B cell (primary cell): ENCODE measurements around the gene CIB1. TPM values are rescaled to one million over a fixed set of nuclear protein-coding genes. Genes with fewer than 3 reads are reported as not detected.
A peak's percentile ranks its signal among the peaks of the same experiment; 100 is the strongest.

ENCODE experiments used
- ATAC-seq: fragments of 200-7000 bp; cut with Tn5 transposase; one replicate; pipeline ENCODE4 v1.10.0; 2021; ENCODE audit warnings: low read depth, mild to moderate bottlenecking, moderate number of reproducible peaks, moderate library complexity
- CTCF ChIA-PET: fragments of 350-600 bp; sonication (Branson Sonifier 250); formaldehyde crosslinking; loops from one replicate; lab custom pipeline; 2021; ENCODE audit warnings: antibody characterized with exemption, inconsistent platforms; lab: Charles Lee
- POLR2A ChIA-PET: fragments of 350-600 bp; sonication (Branson Sonifier 250); formaldehyde crosslinking; loops from one replicate; lab custom pipeline; 2021; ENCODE audit warnings: antibody characterized with exemption; lab: Charles Lee
- DNase-seq: peaks from one replicate; pipeline ENCODE4 v3.0.0; 2013
- H2AFZ ChIP-seq: 2 replicates; pipeline ENCODE4 v1.6.1; 2012; ENCODE audit warnings: mild to moderate bottlenecking, low read depth, low read length; ENCODE audit not compliant: insufficient read depth, poor library complexity, severe bottlenecking
- H3K27ac ChIP-seq, 2 donors: 1 replicate in 1 of 2; 2 replicates in 1 of 2; pipeline ENCODE4 v1.5.1; 2012 to 2013; ENCODE audit warnings: low read length in 2 of 2, mild to moderate bottlenecking in 2 of 2, moderate library complexity in 1 of 2
- H3K27me3 ChIP-seq, 4 experiments: fragments of 200-600 bp in 1 of 4; sonication (generic) in 1 of 4; replicated peaks in 1 of 4; 1 replicate in 2 of 4; 2 replicates in 2 of 4; pipeline versions ENCODE4 v1.6.1 to v1.7.0; 2013 to 2016; ENCODE audit warnings: low read length in 3 of 4, mild to moderate bottlenecking in 2 of 4, mixed read lengths in 1 of 4, moderate library complexity in 1 of 4; ENCODE audit not compliant: insufficient read depth in 4 of 4, control insufficient read depth in 3 of 4; ENCODE audit errors: control extremely low read depth in 1 of 4
- H3K36me3 ChIP-seq, 2 experiments: replicated peaks in 1 of 2; 1 replicate in 1 of 2; 2 replicates in 1 of 2; pipeline versions ENCODE4 v1.6.1 to v1.7.1; 2013; ENCODE audit warnings: low read length in 1 of 2; ENCODE audit not compliant: insufficient read depth in 2 of 2, control insufficient read depth in 1 of 2; ENCODE audit errors: control extremely low read depth in 1 of 2, extremely low read depth in 1 of 2
- H3K4me1 ChIP-seq, 2 donors: fragments of 200-600 bp in 1 of 2; sonication (generic) in 1 of 2; 1 replicate in 1 of 2; 2 replicates in 1 of 2; pipeline versions ENCODE4 v1.5.1 to v1.6.1; 2013 to 2017; ENCODE audit warnings: low read length in 2 of 2; ENCODE audit not compliant: control insufficient read depth in 2 of 2, insufficient read depth in 2 of 2
- H3K4me2 ChIP-seq: replicated peaks from 2 replicates; pipeline ENCODE3; 2012; ENCODE audit warnings: mild to moderate bottlenecking, low read depth, low read length; ENCODE audit not compliant: poor library complexity, severe bottlenecking
- H3K4me3 ChIP-seq, 5 experiments: fragments of 200-600 bp in 1 of 5; sonication (generic) in 1 of 5; 1 replicate in 3 of 5; 2 replicates in 2 of 5; pipeline versions ENCODE4 v1.5.1 to v1.7.0; 2011 to 2016; ENCODE audit warnings: low read length in 4 of 5, mild to moderate bottlenecking in 4 of 5, low read depth in 2 of 5, control low read depth in 1 of 5, moderate library complexity in 1 of 5; ENCODE audit not compliant: insufficient read depth in 1 of 5; ENCODE audit errors: control extremely low read depth in 1 of 5, extremely low read depth in 1 of 5
- H3K79me2 ChIP-seq: fragments of 200-600 bp; sonication (generic); one replicate; pipeline ENCODE4 v1.6.0; 2016; ENCODE audit warnings: low read length; ENCODE audit not compliant: control insufficient read depth, insufficient read depth
- H3K9ac ChIP-seq: fragments of 200-600 bp; sonication (generic); 2 replicates; pipeline ENCODE4 v1.6.1; 2017; ENCODE audit warnings: mild to moderate bottlenecking, low read length, moderate library complexity
- H3K9me3 ChIP-seq, 3 donors: one replicate each; pipeline versions ENCODE4 v1.6.1 to v1.7.1; 2013; ENCODE audit warnings: low read length in 2 of 3; ENCODE audit not compliant: control insufficient read depth in 2 of 3, insufficient read depth in 1 of 3; ENCODE audit errors: control extremely low read depth in 1 of 3
- H4K20me1 ChIP-seq: 2 replicates; pipeline ENCODE4 v1.6.0; 2012; ENCODE audit warnings: mild to moderate bottlenecking, low read length; ENCODE audit not compliant: insufficient read depth, control insufficient read depth, poor library complexity, severe bottlenecking
- H3K27ac Mint-ChIP-seq: one replicate; pipeline ENCODE4 v1.8.0; 2021; ENCODE audit warnings: mixed read lengths
- H3K27me3 Mint-ChIP-seq: one replicate; pipeline ENCODE4 v1.8.0; 2021; ENCODE audit warnings: mixed read lengths
- H3K4me1 Mint-ChIP-seq: one replicate; pipeline ENCODE4 v1.8.0; 2021; ENCODE audit warnings: mixed read lengths
- H3K4me3 Mint-ChIP-seq: one replicate; pipeline ENCODE4 v1.8.0; 2021; ENCODE audit warnings: mixed read lengths
- H3K9me3 Mint-ChIP-seq: one replicate; pipeline ENCODE4 v1.8.0; 2022; ENCODE audit warnings: mixed read lengths; ENCODE audit not compliant: insufficient read depth
- CTCF ChIP-seq: fragments of 200-600 bp; IDR thresholded peaks from one replicate; pipeline ENCODE4 v1.8.0; 2022; ENCODE audit warnings: antibody characterized with exemption, mild to moderate bottlenecking
- EZH2 ChIP-seq: IDR thresholded peaks from 2 replicates; pipeline ENCODE4 v1.6.1; 2012; ENCODE audit warnings: borderline replicate concordance, low read depth, mild to moderate bottlenecking, moderate library complexity, low read length; ENCODE audit not compliant: insufficient read depth, poor library complexity, severe bottlenecking
- WGBS: methylation state at CpG from one replicate; pipeline ENCODE4 v1.1.5; 2013; ENCODE audit warnings: missing lambda C conversion rate; ENCODE audit not compliant: insufficient coverage; 5-methylcytosine and 5-hydroxymethylcytosine counted together
- intact Hi-C: fragments of 100-400 bp; cut with micrococcal nuclease; formaldehyde crosslinking; loops from one replicate; pipeline ENCODE4 v1.10.0; 2022
- polyA plus RNA-seq: library from polyadenylated mRNA; depleted of rRNA; stranded (reverse); fragments of >200 nt; gene quantifications from 2 replicates; pipeline ENCODE4 v1.2.3, GENCODE V29; 2012
- total RNA-seq, 2 donors: library from RNA; stranded (reverse); fragments of 120-200 nt in 1 of 2; gene quantifications; 1 replicate in 1 of 2; 2 replicates in 1 of 2; pipeline versions ENCODE4 v1.2.3 to v1.2.4, GENCODE V29; 2013 to 2022

CIB1 gene
- total and polyA plus RNA-seq, 2 donors (not counting 1 experiment from before 2014, with no cell fraction given), result 153 to 157 TPM

- Histone ChIP-seq H3K79me2 (peaks cover 98% of the 10 kb centered on the region), H3K9me3 (no peaks in the 10 kb centered on the region), H3K4me1 (peaks cover 64 to 78% of the 10 kb centered on the region in 2 donors), H3K36me3 (peaks cover 0 to 39% of the 10 kb centered on the region in 2 experiments), H3K4me3 (peak within 1 kb of the TSS; percentile 79 to 94 (median 86)), H3K27ac (peak within 1 kb of the TSS; percentile 52 to 72), H3K9ac (peak within 1 kb of the TSS; percentile 85), H4K20me1 (peaks cover 53% of the 10 kb centered on the region), H3K27me3 (no peaks in the 10 kb centered on the region), H2AFZ (peak within 1 kb of the TSS; percentile 69), H3K4me2 (peak within 1 kb of the TSS; percentile 93)
- Mint-ChIP-seq H3K27ac (peak within 1 kb of the TSS; percentile 95), H3K4me3 (peak within 1 kb of the TSS; percentile 93), H3K27me3 (no peaks in the 10 kb centered on the region), H3K9me3 (no peaks in the 10 kb centered on the region), H3K4me1 (peaks cover 73% of the 10 kb centered on the region)
- POLR2A ChIA-PET, result interaction anchor here (0.7 to 10.5 kb wide), 12 partner anchors 10 to 39 kb away, joined by 3 to 150 read pairs (median 8); partner anchors contain the start of genes CIB1 and GDPGP1
- under 1% methylated on average over 88 of the region's 88 CpGs for WGBS
- ATAC-seq (peak; percentile 89), DNase-seq (peak; percentile 84)
- CTCF ChIA-PET, result interaction anchor here (0.6 to 9.6 kb wide), 16 partner anchors 10 to 281 kb away, joined by 3 to 169 read pairs (median 5); partner anchors contain the start of genes CIB1 and GDPGP1
- intact Hi-C loops, result loop anchor here (1.0 kb wide), 4 partner anchors 10 to 32 kb away; partner anchors contain the start of gene CIB1
- TF ChIP-seq EZH2, result no peak
- no peak for TF ChIP-seq CTCF
Measured at GRCh38 chr15:90201130-90201943, 32.4 kb downstream of the CIB1 start, which contains the start of gene SEMA4B. Gene SEMA4B, plus strand, starts transcription at chr15:90201330. Its CDS starts 249 bp downstream, at chr15:90201579.
